ENCODE results near the gene PRKCH.
"Not testable (repeated sequence)": the region's sequence is repeated elsewhere in the genome, so short reads cannot be mapped to it uniquely, and the experiment has no call there.

PRKCH gene

GRCh38 chr14:61462566-61463193 is 141.3 kb downstream of the PRKCH start:
- peak; percentile 29 for DNase-seq

- DNase-seq = no peak
Measured at GRCh38 chr14:61463664-61464285, 142.4 kb downstream of the PRKCH start.

- DNase-seq = not testable (repeated sequence)
Measured at GRCh38 chr14:61464539-61465320, 143.4 kb downstream of the PRKCH start.

DNA sequence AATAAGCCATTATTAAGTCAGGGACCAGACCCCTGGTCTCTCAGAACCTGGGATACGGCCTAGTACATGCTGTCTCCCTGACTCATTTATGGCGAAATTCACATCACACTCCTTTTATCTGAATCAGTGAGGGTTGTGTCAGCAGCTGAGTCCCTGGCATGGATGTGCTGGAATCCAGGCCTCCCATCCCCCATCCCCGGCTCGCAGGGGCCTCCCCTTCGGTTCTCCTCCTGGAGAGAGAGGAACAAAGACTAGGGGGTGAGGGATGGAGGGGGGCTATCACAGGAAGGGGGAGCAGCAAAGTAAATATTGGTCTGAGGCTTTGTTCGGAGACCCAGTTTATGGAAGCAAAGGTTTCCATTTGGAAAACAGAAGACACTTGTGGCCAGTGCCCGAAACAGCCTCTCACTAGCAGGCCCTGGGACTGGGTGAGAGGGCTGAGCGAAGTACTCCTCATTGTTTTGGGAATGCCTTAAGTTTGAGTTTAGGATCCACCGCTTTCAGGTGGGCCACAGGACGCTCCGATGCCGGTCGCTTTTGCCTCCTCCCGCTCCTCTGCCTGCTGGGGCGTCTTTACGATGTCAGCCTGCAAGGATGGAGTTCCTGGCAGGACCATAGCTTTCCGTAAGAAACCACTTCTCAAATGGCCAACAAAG is 145.0 kb downstream of the PRKCH start:
- no peak for DNase-seq

- no peak for DNase-seq
Measured at GRCh38 chr14:61466905-61467280, 145.5 kb downstream of the PRKCH start.

DNA sequence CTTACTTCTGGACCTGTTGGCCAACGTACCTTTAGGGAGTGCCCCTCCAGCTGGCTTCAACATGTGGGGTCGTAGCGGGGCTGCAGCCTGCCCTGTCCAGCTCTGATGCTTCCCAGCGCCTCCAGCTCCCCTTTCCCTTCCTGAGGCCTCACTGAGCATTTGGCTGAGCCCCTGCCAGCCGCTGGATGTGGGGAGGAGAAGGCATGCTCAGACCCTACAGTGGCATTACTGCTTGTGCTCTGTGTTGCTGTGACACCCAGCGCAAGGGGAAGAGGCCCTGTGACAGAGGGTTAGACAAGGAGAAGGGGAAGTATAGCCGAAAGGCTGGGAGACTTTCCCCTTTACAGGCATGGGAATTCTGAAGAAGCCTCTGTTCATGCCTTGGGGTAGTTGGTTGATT is 145.9 kb downstream of the PRKCH start:
- DNase-seq = no peak

GRCh38 chr14:61468063-61468825 is 146.9 kb downstream of the PRKCH start:
- DNase-seq = no peak

GRCh38 chr14:61469781-61470180 is 148.4 kb downstream of the PRKCH start:
- DNase-seq = no peak

GRCh38 chr14:61470261-61470960 is 149.0 kb downstream of the PRKCH start:
- DNase-seq = peak; percentile 20

DNA sequence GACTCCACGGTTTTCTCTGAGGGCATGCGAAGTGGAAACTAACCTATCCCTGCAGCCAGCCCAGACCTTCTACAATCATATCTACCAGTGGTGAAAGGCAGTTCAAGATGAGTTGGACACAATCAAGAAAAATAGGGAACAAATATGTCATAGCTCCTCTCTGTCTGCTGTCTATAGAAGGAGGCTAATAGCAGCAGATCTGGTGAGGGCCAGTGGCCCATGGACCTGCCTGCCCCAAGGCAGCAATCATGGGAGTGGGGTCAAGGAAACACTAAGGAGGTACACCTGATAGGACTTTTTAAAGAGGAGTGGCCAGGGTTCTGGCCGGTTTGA is 149.5 kb downstream of the PRKCH start:
- DNase-seq = no peak

DNA sequence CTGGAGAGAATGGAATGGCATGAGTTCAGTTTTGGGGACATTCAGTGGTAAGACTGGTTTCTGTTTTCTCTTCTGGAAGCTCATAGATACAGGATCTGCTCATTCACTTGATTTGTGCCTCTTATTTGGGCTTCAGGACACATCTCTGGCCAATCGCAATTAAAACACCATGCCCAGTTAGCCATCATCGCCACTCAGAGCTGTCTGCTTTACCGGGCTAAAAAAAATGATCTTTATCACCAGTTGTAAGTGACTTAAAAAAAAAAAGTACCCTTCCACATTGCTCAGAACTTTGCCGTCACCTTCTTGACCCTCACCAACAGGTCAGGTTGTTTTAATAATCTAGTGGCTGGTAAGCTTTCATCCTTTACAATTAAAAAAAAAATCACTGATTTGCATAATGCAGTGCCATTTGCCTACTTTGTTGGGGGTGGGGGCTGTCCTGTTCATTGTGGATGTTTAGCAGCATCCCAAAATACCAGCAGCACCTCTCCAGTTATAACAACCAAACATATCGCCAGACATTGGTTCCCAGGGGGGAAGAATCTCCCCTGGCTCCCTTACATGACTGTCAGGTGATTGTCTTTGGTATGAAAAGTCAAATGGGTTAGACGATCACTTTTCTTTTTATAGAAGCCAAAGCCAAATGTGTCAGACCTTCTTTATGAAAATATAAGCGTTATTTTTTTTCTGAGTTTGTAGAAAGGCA is 150.1 kb downstream of the PRKCH start:
- DNase-seq = no peak

- no peak for DNase-seq
Measured at GRCh38 chr14:61472011-61472672, 150.8 kb downstream of the PRKCH start.

- DNase-seq = no peak
Measured at GRCh38 chr14:61472801-61473376, 151.5 kb downstream of the PRKCH start.

DNA sequence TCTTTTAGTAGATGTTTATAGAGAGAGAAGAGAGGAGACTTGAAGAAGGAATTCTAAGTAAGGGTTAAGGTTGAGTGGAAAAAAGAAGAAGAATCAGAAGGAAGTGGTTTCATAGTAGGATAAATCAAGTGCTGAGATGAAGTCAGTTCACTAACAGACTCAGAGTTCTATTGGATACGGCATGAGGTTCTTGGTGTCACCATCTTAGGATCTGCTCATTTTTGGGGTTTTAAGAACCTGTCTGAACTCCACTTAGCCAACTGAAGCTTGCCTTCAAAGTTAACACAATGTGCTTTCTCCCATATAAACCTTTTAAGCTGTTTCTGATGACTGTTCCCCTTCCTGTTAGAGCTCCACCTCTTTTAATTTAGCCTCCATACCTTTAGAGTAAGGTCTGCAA is 152.6 kb downstream of the PRKCH start:
- no peak for DNase-seq

GRCh38 chr14:61474701-61475100 is 153.3 kb downstream of the PRKCH start:
- no peak for DNase-seq

GRCh38 chr14:61475316-61475715 is 153.9 kb downstream of the PRKCH start:
- DNase-seq = peak; percentile 94

DNA sequence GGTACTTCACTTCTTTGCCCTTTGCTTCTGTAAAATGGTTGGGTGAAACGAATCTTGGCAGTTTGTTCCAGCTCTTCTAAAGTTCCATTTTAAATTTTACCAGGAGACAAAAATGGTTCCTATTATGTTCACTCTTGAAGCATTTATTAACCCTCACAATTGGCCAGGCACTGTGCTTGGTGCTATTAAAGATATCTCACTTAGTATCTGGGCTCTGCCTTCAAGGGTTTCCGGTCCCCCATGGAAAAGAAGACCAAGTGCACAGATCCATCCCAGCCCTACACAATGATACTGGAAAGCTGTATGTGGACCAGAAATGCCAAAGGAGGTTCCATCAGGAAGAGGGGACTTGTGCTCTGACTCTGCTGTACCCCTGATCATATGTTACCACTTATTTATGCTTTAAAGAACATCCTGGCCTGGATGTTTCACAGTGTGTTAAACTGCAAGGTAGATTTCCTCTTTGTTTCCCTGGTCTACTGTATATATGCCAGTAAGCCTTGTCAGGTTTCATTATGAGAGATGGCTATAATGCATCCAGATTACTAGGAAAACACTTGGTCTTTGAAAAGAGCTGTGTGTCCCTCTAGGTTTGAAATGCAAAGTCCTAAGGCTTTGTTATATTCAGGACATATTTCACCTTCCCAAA is 154.8 kb downstream of the PRKCH start:
- no peak for DNase-seq

- DNase-seq = no peak
Measured at GRCh38 chr14:61476754-61477410, 155.5 kb downstream of the PRKCH start.

DNA sequence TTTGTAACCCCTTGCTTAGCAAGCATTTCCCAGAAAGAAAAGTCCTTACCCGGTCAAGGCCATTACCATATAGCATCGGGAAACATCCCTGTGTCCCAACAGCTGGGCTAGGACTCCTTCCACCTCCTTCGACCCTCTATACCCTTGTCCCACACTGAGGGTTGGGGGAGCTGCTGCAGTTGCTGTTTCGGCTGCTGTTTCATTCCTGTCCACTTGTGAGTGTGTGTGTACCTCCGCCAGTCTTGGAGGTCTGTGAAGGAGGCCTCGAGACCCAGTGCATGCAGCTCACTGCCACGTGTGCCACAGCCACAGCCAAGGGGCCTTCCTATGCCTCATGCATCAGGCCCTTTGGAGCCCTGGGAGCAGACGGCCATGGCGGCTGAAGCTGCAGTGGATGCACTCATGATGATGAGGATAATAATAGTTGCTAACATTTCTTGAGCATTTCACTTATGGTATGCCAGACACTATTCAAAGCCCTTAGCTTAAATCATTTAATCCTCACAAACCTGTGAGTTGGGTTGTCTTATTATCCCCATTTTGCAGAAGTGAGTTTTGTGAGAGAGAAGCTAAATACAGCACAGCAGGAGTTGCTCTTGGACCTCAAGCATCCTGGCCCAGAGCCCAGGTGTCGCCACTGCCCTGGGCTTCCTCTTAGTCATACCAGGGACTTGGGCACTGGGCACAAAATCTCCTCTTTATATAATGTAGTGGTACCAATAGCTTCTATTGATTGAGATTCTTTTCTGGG is 156.5 kb downstream of the PRKCH start:
- DNase-seq = peak; percentile 85
